ENCODE measurements around the gene VENTX. TPM values are rescaled to one million over a fixed set of nuclear protein-coding genes. Genes with fewer than 3 reads are reported as not detected.

The VENTX gene
- polyA plus RNA-seq, 3 donors: 1.4 to 56.0 (median 1.6) TPM

DNA sequence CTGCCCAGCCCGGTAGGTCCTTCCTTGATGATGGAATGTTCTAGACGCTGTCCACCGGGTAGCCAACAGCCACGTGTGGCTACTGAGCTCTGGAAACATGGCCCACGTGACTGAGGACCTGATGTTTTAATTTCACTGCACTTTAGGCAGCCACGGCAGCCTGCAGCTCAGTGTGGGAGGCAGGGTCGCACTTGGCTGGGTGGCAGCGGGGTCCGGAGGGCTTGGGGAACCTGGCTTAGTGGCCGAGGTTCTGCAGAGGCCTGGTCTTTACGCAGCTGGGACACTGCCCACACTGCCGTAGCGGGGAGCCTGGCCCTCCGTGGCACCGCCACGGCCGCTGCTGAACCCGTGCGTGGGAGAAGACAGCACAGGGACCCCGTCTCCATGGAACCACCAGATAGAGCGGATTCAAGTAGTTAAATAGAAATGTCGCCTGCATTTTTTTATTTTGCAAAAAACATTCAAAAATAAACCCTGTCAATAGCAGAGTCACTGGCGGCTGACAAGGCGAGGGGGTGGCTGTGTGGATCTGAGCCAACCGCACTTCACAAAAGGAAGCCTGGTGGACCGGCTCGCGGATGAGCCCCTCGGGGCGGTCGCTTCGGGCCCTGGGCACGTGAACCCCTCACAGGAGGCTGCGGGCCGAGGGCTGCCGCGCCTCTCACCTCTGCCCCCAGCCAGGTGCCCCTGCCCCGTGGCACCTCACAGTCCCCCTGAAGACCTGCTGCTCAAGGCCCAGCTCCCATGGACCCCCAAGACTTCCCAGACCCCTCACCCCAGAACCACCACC, 33.2 kb upstream of the VENTX start:
- TF ChIP-seq, protein P1, sequence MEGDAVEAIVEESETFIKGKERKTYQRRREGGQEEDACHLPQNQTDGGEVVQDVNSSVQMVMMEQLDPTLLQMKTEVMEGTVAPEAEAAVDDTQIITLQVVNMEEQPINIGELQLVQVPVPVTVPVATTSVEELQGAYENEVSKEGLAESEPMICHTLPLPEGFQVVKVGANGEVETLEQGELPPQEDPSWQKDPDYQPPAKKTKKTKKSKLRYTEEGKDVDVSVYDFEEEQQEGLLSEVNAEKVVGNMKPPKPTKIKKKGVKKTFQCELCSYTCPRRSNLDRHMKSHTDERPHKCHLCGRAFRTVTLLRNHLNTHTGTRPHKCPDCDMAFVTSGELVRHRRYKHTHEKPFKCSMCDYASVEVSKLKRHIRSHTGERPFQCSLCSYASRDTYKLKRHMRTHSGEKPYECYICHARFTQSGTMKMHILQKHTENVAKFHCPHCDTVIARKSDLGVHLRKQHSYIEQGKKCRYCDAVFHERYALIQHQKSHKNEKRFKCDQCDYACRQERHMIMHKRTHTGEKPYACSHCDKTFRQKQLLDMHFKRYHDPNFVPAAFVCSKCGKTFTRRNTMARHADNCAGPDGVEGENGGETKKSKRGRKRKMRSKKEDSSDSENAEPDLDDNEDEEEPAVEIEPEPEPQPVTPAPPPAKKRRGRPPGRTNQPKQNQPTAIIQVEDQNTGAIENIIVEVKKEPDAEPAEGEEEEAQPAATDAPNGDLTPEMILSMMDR (IDR thresholded peaks at IDR 0.05): no peak
- no peaks in the 10 kb centered on the region for H3K9me3 Mint-ChIP-seq
- no peak overlapping the region for H3K4me3 Mint-ChIP-seq
- peaks cover 0 to 3% (median 2%) of the 10 kb centered on the region in 3 donors for H3K27me3 Mint-ChIP-seq (ENCODE audit: low read depth in 3 of 3)
- WGBS (ENCODE audit: insufficient coverage): 94% methylated on average over 37 of the region's 38 CpGs
- intact Hi-C loops (cut with micrococcal nuclease): no loop called here
- no peak for DNase-seq
- H4K20me1 ChIP-seq (ENCODE audit: insufficient read depth, low read length): no peaks in the 10 kb centered on the region
- H2AFZ ChIP-seq (ENCODE audit: insufficient read depth, low read depth, low read length, poor library complexity, severe bottlenecking): no peak overlapping the region
- no peak overlapping the region for H3K27ac Mint-ChIP-seq
- H3K27me3 ChIP-seq (ENCODE audit: control insufficient read depth in 2 of 2, insufficient read depth in 2 of 2, low read length in 2 of 2): no peaks in the 10 kb centered on the region
- no peaks in the 10 kb centered on the region for H3K79me2 ChIP-seq (ENCODE audit: insufficient read depth, low read length)
- no peaks in the 10 kb centered on the region for H3K9me3 ChIP-seq (replicated peaks in 1 of 2; ENCODE audit: control insufficient read depth in 1 of 2, insufficient read depth in 1 of 2, low read length in 2 of 2)
- no peaks in the 10 kb centered on the region for H3K36me3 ChIP-seq (replicated peaks in 1 of 2; ENCODE audit: control insufficient read depth in 1 of 2, insufficient read depth in 2 of 2, low read length in 2 of 2)
- H3K36me3 Mint-ChIP-seq: no peaks in the 10 kb centered on the region
- no peak overlapping the region for H3K9ac ChIP-seq (ENCODE audit: insufficient read depth, low read length, poor library complexity, severe bottlenecking)
- no peak overlapping the region for H3K27ac ChIP-seq (ENCODE audit: low read depth in 1 of 2, low read length in 2 of 2)
- H3K4me2 ChIP-seq (replicated peaks; ENCODE audit: extremely low read depth, low read length, poor library complexity, severe bottlenecking): no peak overlapping the region
- H3K4me3 ChIP-seq (replicated peaks in 1 of 3; ENCODE audit: low read depth in 2 of 3, low read length in 3 of 3): no peak overlapping the region
- H3K4me1 Mint-ChIP-seq: no peaks in the 10 kb centered on the region
- H3K4me1 ChIP-seq (ENCODE audit: control insufficient read depth in 1 of 2, insufficient read depth in 2 of 2, low read length in 2 of 2): no peaks in the 10 kb centered on the region

DNA sequence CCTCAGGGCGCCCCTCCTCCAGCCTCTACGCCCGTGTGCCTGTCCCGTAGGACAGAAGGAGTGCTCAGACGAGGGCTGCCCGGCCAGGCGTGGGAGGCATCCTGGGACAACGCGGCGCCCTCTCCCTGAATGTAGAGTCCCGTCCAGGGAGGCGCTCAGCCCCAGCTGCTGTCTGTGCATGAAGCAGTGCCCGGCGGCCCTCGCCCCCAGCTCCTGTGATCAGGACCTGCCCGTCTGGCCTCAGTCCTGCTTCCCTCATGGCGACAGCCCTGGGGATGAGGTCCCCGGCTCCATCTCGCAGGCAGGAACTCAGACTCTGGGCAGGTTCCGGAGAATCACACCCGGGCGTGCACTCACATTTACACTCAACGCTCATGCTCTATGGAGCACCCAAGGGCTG, 32.5 kb upstream of the VENTX start:
- Histone ChIP-seq H4K20me1 (ENCODE audit: insufficient read depth, low read length) (no peaks in the 10 kb centered on the region), H3K4me3 (replicated peaks in 1 of 3; ENCODE audit: low read depth in 2 of 3, low read length in 3 of 3) (no peak overlapping the region), H3K27me3 (ENCODE audit: control insufficient read depth in 2 of 2, insufficient read depth in 2 of 2, low read length in 2 of 2) (no peaks in the 10 kb centered on the region), H3K4me2 (replicated peaks; ENCODE audit: extremely low read depth, low read length, poor library complexity, severe bottlenecking) (no peak overlapping the region), H2AFZ (ENCODE audit: insufficient read depth, low read depth, low read length, poor library complexity, severe bottlenecking) (no peak overlapping the region), H3K9me3 (replicated peaks in 1 of 2; ENCODE audit: control insufficient read depth in 1 of 2, insufficient read depth in 1 of 2, low read length in 2 of 2) (no peaks in the 10 kb centered on the region), H3K9ac (ENCODE audit: insufficient read depth, low read length, poor library complexity, severe bottlenecking) (no peak overlapping the region), H3K4me1 (ENCODE audit: control insufficient read depth in 1 of 2, insufficient read depth in 2 of 2, low read length in 2 of 2) (no peaks in the 10 kb centered on the region), H3K36me3 (replicated peaks in 1 of 2; ENCODE audit: control insufficient read depth in 1 of 2, insufficient read depth in 2 of 2, low read length in 2 of 2) (no peaks in the 10 kb centered on the region), H3K27ac (ENCODE audit: low read depth in 1 of 2, low read length in 2 of 2) (no peak overlapping the region), H3K79me2 (ENCODE audit: insufficient read depth, low read length) (no peaks in the 10 kb centered on the region)
- H3K9me3 Mint-ChIP-seq: no peaks in the 10 kb centered on the region
- TF ChIP-seq, protein P1 (IDR thresholded peaks at IDR 0.05): no peak
- 89% methylated on average over 23 of the region's 23 CpGs for WGBS (ENCODE audit: insufficient coverage)
- H3K27me3 Mint-ChIP-seq (ENCODE audit: low read depth in 3 of 3): peaks cover 0 to 3% (median 2%) of the 10 kb centered on the region in 3 donors
- no peak for DNase-seq
- H3K4me3 Mint-ChIP-seq: no peak overlapping the region
- intact Hi-C loops (cut with micrococcal nuclease): no loop called here
- no peaks in the 10 kb centered on the region for H3K4me1 Mint-ChIP-seq
- no peak overlapping the region for H3K27ac Mint-ChIP-seq
- no peaks in the 10 kb centered on the region for H3K36me3 Mint-ChIP-seq
